Measurements from ENCODE around the gene ITIH1. TPM values are rescaled to one million over a fixed set of nuclear protein-coding genes. Genes with fewer than 3 reads are reported as not detected.

The ITIH1 gene
- total RNA-seq, 1 experiment from 2014 or later: 0.26 TPM

DNA sequence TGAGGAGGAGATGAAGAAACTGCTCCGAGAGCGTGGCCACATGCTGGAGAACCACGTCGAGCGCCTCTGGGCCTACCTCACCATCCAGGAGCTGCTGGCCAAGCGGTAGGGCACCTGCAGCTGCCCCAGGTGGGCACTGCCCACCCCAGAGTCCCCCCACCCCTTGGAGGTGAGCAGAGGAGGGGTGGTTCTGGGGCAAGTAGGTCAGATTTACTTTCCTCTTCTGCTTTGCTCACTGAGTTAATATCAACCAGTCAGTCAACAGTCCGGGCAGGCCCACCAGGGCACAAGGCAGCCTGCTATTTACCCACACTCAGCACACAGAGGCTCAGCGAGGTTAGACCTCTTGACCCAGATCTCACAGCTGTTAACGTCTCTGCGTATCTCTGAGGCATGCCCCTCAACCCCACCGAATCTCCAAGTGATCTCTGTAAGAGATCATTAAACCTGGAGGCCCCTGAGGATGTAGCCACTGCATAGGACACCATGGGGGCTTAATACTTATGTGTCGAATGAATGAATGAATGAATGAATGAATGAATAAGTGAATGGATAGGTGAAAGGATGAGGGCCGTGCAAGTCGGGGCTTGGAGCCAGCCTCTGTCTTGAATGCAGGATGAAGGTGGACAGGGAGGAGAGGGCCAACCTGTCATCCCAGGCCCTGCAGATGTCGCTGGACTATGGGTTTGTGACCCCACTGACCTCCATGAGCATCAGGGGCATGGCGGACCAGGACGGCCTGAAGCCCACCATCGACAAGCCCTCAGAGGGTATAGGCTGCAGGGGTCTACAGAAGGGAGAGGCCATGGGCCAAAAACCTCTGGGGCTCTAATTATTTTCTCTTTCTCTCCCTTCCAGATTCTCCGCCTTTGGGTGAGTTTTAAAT is 9.2 kb downstream of the ITIH1 start:
- TF ChIP-seq NR2C2 (CRISPR knock-in tag; IDR thresholded peaks at IDR 0.05) (no peak), TP53 (CRISPR knock-in tag; IDR thresholded peaks at IDR 0.05) (no peak), ELF4 (CRISPR knock-in tag; IDR thresholded peaks at IDR 0.05; ENCODE audit: low read depth) (no peak), MXD4 (CRISPR knock-in tag; IDR thresholded peaks at IDR 0.05; ENCODE audit: borderline replicate concordance) (no peak), NFE2L1 (CRISPR knock-in tag; IDR thresholded peaks at IDR 0.05) (no peak), FOXP1 (CRISPR knock-in tag; IDR thresholded peaks at IDR 0.05; ENCODE audit: borderline replicate concordance) (no peak), SP1 (CRISPR knock-in tag; conservative IDR thresholded peaks at IDR 0.05) (no peak), ZNF671 (CRISPR knock-in tag; IDR thresholded peaks at IDR 0.05) (no peak), HMGA2 (CRISPR knock-in tag; IDR thresholded peaks at IDR 0.05) (no peak), MYBL2 (CRISPR knock-in tag; IDR thresholded peaks at IDR 0.05) (no peak), ZNF138 (CRISPR knock-in tag; conservative IDR thresholded peaks at IDR 0.05) (no peak), NFATC4 (CRISPR knock-in tag; IDR thresholded peaks at IDR 0.05) (no peak)
- TF ChIP-seq, protein P1, sequence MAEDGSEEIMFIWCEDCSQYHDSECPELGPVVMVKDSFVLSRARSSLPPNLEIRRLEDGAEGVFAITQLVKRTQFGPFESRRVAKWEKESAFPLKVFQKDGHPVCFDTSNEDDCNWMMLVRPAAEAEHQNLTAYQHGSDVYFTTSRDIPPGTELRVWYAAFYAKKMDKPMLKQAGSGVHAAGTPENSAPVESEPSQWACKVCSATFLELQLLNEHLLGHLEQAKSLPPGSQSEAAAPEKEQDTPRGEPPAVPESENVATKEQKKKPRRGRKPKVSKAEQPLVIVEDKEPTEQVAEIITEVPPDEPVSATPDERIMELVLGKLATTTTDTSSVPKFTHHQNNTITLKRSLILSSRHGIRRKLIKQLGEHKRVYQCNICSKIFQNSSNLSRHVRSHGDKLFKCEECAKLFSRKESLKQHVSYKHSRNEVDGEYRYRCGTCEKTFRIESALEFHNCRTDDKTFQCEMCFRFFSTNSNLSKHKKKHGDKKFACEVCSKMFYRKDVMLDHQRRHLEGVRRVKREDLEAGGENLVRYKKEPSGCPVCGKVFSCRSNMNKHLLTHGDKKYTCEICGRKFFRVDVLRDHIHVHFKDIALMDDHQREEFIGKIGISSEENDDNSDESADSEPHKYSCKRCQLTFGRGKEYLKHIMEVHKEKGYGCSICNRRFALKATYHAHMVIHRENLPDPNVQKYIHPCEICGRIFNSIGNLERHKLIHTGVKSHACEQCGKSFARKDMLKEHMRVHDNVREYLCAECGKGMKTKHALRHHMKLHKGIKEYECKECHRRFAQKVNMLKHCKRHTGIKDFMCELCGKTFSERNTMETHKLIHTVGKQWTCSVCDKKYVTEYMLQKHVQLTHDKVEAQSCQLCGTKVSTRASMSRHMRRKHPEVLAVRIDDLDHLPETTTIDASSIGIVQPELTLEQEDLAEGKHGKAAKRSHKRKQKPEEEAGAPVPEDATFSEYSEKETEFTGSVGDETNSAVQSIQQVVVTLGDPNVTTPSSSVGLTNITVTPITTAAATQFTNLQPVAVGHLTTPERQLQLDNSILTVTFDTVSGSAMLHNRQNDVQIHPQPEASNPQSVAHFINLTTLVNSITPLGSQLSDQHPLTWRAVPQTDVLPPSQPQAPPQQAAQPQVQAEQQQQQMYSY (CRISPR knock-in tag; IDR thresholded peaks at IDR 0.05): no peak
- TF ChIP-seq, protein P2, sequence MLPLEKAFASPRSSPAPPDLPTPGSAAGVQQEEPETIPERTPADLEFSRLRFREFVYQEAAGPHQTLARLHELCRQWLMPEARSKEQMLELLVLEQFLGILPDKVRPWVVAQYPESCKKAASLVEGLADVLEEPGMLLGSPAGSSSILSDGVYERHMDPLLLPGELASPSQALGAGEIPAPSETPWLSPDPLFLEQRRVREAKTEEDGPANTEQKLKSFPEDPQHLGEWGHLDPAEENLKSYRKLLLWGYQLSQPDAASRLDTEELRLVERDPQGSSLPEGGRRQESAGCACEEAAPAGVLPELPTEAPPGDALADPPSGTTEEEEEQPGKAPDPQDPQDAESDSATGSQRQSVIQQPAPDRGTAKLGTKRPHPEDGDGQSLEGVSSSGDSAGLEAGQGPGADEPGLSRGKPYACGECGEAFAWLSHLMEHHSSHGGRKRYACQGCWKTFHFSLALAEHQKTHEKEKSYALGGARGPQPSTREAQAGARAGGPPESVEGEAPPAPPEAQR (CRISPR knock-in tag; IDR thresholded peaks at IDR 0.05): no peak
- TF ChIP-seq, protein P3, sequence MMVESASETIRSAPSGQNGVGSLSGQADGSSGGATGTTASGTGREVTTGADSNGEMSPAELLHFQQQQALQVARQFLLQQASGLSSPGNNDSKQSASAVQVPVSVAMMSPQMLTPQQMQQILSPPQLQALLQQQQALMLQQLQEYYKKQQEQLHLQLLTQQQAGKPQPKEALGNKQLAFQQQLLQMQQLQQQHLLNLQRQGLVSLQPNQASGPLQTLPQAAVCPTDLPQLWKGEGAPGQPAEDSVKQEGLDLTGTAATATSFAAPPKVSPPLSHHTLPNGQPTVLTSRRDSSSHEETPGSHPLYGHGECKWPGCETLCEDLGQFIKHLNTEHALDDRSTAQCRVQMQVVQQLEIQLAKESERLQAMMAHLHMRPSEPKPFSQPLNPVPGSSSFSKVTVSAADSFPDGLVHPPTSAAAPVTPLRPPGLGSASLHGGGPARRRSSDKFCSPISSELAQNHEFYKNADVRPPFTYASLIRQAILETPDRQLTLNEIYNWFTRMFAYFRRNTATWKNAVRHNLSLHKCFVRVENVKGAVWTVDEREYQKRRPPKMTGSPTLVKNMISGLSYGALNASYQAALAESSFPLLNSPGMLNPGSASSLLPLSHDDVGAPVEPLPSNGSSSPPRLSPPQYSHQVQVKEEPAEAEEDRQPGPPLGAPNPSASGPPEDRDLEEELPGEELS (CRISPR knock-in tag; IDR thresholded peaks at IDR 0.05): no peak
- TF ChIP-seq, protein P4, sequence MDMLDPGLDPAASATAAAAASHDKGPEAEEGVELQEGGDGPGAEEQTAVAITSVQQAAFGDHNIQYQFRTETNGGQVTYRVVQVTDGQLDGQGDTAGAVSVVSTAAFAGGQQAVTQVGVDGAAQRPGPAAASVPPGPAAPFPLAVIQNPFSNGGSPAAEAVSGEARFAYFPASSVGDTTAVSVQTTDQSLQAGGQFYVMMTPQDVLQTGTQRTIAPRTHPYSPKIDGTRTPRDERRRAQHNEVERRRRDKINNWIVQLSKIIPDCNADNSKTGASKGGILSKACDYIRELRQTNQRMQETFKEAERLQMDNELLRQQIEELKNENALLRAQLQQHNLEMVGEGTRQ (CRISPR knock-in tag; IDR thresholded peaks at IDR 0.05): no peak
- TF ChIP-seq, protein P5, sequence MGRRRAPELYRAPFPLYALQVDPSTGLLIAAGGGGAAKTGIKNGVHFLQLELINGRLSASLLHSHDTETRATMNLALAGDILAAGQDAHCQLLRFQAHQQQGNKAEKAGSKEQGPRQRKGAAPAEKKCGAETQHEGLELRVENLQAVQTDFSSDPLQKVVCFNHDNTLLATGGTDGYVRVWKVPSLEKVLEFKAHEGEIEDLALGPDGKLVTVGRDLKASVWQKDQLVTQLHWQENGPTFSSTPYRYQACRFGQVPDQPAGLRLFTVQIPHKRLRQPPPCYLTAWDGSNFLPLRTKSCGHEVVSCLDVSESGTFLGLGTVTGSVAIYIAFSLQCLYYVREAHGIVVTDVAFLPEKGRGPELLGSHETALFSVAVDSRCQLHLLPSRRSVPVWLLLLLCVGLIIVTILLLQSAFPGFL (CRISPR knock-in tag; IDR thresholded peaks at IDR 0.05; ENCODE audit: borderline replicate concordance): no peak
- TF ChIP-seq, protein P6, sequence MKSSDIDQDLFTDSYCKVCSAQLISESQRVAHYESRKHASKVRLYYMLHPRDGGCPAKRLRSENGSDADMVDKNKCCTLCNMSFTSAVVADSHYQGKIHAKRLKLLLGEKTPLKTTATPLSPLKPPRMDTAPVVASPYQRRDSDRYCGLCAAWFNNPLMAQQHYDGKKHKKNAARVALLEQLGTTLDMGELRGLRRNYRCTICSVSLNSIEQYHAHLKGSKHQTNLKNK (CRISPR knock-in tag; IDR thresholded peaks at IDR 0.05): no peak
- Mint-ChIP-seq H3K36me3 (no peaks in the 10 kb centered on the region), H3K9me3 (no peaks in the 10 kb centered on the region), H3K4me1 (peaks cover 13% of the 10 kb centered on the region), H3K27ac (no peak overlapping the region), H3K27me3 (ENCODE audit: low read depth) (no peaks in the 10 kb centered on the region), H3K4me3 (no peak overlapping the region)
- ChIA-PET POLR2A (no interaction called here), CTCF (interaction anchor here (1.9 to 5.4 kb wide), 2 partner anchors 13 to 34 kb away, joined by 7 to 41 read pairs; no protein-coding TSS in a partner anchor)
- ATAC-seq: no peak
- no peak for DNase-seq (ENCODE audit: low spot score)

Measured in WTC11 (cell line).